ENCODE results near the gene MIS18BP1.

Gene MIS18BP1

DNA sequence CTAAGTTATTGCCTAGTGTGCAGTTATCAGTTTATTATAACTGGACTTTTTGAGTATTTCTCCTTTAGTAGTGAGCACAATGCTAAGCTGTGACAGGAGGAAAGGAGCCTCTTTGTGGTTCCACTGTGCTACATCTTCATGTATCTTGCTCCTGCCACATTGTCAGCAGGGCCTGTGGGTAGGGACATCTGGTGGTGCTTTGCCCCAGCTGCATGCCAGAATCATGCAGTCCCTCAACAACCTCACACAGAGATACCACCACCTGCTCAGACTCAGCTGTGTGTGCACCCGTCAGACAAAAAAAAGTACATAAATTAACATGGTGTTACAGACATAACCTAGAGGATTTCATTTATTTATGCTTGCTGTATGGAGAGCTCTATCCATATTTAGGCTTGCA lies 51.1 kb downstream of the MIS18BP1 start:
- TF ChIP-seq REST (IDR thresholded peaks at IDR 0.05; ENCODE audit: insufficient replicate concordance, low read depth), result no peak
- TF ChIP-seq, protein P1, sequence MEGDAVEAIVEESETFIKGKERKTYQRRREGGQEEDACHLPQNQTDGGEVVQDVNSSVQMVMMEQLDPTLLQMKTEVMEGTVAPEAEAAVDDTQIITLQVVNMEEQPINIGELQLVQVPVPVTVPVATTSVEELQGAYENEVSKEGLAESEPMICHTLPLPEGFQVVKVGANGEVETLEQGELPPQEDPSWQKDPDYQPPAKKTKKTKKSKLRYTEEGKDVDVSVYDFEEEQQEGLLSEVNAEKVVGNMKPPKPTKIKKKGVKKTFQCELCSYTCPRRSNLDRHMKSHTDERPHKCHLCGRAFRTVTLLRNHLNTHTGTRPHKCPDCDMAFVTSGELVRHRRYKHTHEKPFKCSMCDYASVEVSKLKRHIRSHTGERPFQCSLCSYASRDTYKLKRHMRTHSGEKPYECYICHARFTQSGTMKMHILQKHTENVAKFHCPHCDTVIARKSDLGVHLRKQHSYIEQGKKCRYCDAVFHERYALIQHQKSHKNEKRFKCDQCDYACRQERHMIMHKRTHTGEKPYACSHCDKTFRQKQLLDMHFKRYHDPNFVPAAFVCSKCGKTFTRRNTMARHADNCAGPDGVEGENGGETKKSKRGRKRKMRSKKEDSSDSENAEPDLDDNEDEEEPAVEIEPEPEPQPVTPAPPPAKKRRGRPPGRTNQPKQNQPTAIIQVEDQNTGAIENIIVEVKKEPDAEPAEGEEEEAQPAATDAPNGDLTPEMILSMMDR (IDR thresholded peaks at IDR 0.05; ENCODE audit: insufficient read depth, low read length), result no peak
- TF ChIP-seq POLR2AphosphoS5 (IDR thresholded peaks at IDR 0.05; ENCODE audit: low read depth), result peak; percentile 67
- H3K27ac ChIP-seq (replicated peaks), result no peak overlapping the region
- H3K4me3 ChIP-seq (replicated peaks; ENCODE audit: insufficient read depth, low read length), result no peak overlapping the region
- DNase-seq (ENCODE audit: low read depth in 1 of 2, low spot score in 1 of 2), result peak in 1 of 2 experiments; percentile 33
- H3K27me3 ChIP-seq (ENCODE audit: insufficient read depth, poor library complexity, severe bottlenecking), result no peaks in the 10 kb centered on the region

DNA sequence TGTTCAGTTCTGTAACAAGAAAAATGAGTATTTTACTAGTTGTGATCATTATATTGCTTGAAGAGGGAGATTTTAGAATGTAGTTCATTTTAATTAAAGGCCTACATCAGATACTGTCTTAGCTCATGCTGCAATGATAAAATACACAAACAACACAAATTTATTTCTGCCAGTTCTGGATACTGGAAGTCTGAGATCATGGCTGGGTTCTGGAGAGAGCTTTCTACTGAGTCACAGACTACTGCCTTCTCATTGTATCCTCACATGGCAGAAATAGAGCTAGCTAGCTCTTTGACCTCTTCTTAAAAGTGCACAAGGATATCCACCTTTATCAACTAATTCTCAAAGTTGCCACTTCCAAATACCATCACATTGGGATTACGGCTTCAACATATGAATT lies 53.8 kb downstream of the MIS18BP1 start:
- Histone ChIP-seq H3K27me3 (ENCODE audit: insufficient read depth, poor library complexity, severe bottlenecking) (no peaks in the 10 kb centered on the region), H3K27ac (replicated peaks) (no peak overlapping the region), H3K4me3 (replicated peaks; ENCODE audit: insufficient read depth, low read length) (no peak overlapping the region)
- TF ChIP-seq SPI1 (IDR thresholded peaks at IDR 0.05; ENCODE audit: borderline replicate concordance, low read depth) (no peak), POLR2AphosphoS5 (IDR thresholded peaks at IDR 0.05; ENCODE audit: low read depth) (no peak), REST (IDR thresholded peaks at IDR 0.05; ENCODE audit: insufficient replicate concordance, low read depth) (no peak), GABPA (IDR thresholded peaks at IDR 0.05; ENCODE audit: low read depth) (no peak)
- TF ChIP-seq, protein P1 (IDR thresholded peaks at IDR 0.05; ENCODE audit: insufficient read depth, low read length), result no peak
- no peak for DNase-seq (ENCODE audit: low read depth in 1 of 2, low spot score in 1 of 2)

GRCh38 chr14:45198551-45198950 lies 54.5 kb downstream of the MIS18BP1 start:
- Histone ChIP-seq H3K4me3 (replicated peaks; ENCODE audit: insufficient read depth, low read length) (no peak overlapping the region), H3K27ac (replicated peaks) (no peak overlapping the region), H3K27me3 (ENCODE audit: insufficient read depth, poor library complexity, severe bottlenecking) (no peaks in the 10 kb centered on the region)
- no peak for DNase-seq (ENCODE audit: low read depth in 1 of 2, low spot score in 1 of 2)
- TF ChIP-seq, protein P1 (IDR thresholded peaks at IDR 0.05; ENCODE audit: insufficient read depth, low read length), result no peak
- no peak for TF ChIP-seq SPI1 (IDR thresholded peaks at IDR 0.05; ENCODE audit: borderline replicate concordance, low read depth)
- no peak for TF ChIP-seq GABPA (IDR thresholded peaks at IDR 0.05; ENCODE audit: low read depth)
- no peak for TF ChIP-seq REST (IDR thresholded peaks at IDR 0.05; ENCODE audit: insufficient replicate concordance, low read depth)
- TF ChIP-seq POLR2AphosphoS5 (IDR thresholded peaks at IDR 0.05; ENCODE audit: low read depth), result no peak

Data from HL-60 (cell line).